Activated CD4-positive, alpha-beta T cell treated with anti-CD3 and anti-CD28 coated beads, Interleukin-2, Interleukin-4, amounts not matched to agents 100 ng/mL and 50 ng/mL, durations not matched to agents 16 hours and 8 hours (primary cell): ENCODE data around the gene RNLS.
"Not testable (repeated sequence)": the region's sequence is repeated elsewhere in the genome, so short reads cannot be mapped to it uniquely, and the experiment has no call there.

Experiments
- DNase-seq: peaks from one replicate; pipeline ENCODE4 v3.0.0-alpha.2; 2020; ENCODE audit warnings: low spot score

RNLS gene

GRCh38 chr10:88523739-88524400, 59.2 kb downstream of the RNLS start:
- no peak for DNase-seq

DNA sequence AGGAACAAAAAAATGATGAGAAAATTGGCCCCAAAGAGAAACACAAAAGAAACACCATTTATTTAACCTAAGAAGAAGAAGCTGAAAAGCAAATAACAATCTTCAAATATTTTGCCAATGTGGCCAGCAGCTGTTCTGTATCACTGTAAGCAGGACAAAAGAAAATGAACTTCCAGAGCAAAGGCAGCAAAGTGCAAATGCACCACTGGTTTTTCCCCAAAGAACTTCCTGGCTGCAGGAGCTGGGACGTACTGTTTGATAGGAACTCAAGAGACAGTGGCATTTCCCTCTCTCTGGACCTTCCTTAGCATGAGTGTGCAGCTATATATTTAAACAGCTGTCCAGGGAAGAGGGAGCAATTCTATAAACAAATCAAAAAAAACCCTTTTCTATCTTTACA, 60.4 kb downstream of the RNLS start:
- DNase-seq, result no peak

DNA sequence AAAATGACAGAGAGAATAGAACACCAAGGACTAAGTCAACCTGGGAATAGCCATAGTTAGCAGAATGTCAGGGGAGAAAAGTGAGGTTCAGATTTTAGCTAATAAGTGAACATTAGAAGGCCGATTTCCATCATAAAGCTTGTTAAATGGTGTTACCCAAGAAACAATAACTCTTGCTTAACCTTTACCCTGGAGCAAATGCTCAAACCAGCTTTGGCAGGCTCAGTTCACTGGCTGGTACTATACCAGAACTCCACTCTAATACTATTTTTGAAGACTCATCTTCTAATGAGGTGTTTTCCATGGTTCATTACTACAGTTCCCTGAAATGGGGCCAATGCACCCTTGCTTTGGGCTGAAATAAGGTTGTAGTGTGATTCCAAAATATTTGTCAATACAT, 61.3 kb downstream of the RNLS start:
- no peak for DNase-seq

GRCh38 chr10:88515235-88515634, 67.9 kb downstream of the RNLS start:
- no peak for DNase-seq

- DNase-seq, result no peak
Observed at GRCh38 chr10:88512599-88512998, 70.5 kb downstream of the RNLS start.

- DNase-seq, result no peak
Observed at GRCh38 chr10:88508796-88509195, 74.3 kb downstream of the RNLS start.

- DNase-seq, result no peak
Observed at GRCh38 chr10:88507826-88508453, 75.2 kb downstream of the RNLS start.

DNA sequence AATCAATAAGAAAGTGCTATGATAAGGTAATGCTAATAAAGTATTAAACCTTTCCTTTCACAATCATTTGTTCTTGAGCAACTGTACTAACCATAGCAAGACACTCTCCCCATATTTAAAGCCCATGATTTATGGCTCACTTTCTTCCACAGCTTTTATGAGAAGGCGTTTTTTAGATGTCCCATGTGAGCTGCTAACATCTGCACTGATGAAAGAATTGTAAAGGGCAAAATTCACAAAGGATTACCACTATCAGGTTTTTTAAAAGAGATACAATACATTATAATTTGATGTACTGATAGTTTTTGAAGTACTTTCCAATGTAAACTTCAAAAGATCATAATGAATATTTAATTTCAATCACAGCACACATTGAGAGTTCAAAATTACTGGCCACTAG, 75.7 kb downstream of the RNLS start:
- DNase-seq, result no peak

DNA sequence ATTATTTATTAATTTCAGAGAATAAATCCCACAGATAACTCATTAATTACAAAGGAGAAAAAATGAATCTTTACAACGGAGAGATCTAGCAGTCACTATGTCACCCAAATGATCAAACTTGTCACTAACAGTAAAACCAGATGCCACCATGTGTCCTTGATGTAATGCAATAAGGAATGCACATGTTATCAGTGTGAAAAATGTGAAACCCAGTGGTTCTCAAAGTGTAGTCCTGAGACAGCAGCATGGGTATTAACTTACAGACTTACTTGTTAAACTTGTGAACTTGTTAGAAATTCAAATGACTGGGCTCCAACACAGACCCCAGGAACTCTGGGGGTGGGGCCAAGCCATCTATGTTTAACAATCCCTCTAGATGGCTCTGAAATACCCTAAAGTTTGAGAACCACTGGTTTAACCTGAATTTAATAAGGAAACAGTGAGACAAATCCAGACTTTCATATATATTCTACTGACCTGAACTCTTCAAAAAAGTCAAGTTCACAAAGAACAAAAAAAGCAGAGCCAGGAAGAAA, 77.4 kb downstream of the RNLS start:
- DNase-seq, result no peak

DNA sequence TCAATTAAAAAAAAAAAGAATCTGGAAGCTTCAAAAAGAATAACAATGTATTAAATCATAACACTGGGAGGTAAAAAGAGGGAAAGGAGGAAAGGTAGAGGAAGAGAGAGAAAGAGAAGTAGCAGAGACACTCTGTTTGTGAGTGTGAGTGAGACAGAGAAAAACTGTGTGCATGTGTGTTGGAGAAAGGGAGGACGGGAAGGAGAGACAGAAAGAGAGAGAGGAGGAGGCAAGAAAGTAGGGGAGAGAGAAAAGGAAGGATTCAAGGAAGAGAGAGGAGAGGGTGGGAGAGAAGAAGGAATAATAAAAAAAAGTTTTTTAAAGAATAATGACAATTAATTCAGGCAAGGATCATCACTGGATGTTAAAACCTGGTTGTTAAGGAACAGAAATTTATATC, 77.9 kb downstream of the RNLS start:
- no peak for DNase-seq

DNA sequence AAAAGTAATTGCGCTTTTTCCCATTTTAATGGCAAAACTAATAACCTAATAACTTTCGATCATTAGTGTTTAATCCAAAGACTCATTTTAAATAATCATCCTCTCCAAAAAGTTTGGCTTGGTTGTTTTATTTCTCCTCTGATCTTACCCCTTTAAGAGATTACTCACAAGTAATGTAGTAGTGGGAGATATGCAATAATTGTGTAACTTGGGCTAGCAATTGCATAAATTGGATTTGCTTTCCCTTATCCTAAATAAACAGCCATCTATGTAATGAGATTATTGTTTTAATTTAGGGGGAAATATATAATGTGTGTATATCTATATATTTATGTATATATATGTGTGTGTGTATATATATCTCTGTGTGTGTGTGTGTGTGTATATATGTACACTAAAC, 82.5 kb downstream of the RNLS start:
- no peak for DNase-seq

DNA sequence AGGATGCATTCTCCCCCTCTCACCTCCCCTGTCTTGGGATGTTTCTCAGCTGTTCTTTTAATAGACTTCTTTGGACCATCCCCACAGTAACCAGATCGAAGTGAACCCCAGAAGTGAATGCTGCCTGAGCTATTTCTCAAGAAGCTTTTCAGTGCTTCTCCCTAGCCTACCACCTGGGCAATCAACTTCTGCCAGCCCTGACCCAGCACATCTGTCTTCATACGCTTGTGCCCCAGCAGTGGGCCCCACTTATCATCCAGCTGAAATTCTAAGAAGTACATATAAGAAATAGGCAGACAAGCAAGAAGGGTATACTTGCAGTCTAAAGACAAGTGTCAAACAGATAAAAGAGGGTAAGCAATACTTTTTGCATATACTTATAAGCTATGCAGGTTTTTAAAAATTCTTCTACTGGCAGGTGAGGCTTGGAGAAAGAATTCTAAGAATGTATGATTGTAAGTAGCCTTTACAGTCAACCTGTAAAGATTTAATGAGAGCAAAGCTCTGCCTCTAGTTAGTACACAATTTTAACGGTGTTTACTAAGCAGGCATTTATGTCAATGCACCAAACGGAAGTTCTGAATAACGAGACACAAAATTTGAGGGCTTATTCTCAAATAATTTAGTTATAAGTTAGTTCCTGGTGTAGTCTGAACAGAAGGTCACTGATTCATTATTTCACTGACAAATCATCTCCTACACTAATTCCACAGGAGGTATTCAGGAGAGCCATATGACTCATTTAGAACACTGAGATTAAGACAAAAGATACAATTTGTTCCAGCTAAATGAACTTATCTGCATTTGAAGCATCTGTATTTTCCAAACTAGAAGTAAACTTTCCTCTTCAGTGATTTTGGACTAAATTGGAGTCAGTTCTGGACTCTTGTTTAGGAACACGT, 83.3 kb downstream of the RNLS start:
- DNase-seq, result no peak

GRCh38 chr10:88497913-88498312, 85.2 kb downstream of the RNLS start:
- DNase-seq, result no peak

GRCh38 chr10:88494537-88494936, 88.6 kb downstream of the RNLS start:
- DNase-seq, result no peak

DNA sequence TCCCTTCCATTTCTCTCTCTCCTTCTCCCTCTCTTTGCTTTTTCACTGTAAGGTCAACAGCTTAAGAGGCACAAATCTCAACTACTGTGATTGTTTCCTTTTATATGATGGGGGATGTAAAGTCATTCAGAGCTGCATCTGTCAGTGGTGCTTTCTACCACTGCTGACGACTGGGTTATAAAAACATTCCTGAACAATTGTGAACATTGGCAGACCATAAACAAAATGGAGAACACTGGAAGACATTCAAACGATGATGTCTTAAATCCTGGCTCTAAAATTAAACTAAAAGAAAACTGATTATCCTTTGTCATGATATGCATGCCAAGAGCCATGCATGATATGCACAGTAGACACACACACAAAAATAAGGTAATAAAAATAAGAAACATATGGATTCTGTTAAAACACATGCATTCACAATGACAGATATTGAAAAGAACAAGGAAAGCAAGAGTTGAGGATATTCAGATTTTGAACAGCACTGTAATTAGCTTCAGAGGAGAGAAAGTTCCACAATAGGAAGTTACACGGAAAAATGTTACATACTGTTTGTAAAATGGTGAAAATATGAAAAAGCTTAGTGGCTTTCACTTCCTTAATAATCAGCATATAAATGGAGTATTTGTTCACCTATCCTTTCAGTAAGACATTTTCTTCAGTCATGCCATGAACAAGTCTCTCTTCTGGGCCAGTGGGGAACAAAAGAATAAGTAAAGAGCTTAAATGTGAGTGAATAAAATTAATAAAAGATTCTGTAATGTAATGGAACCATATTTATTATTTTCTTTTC, 89.2 kb downstream of the RNLS start:
- no peak for DNase-seq

DNA sequence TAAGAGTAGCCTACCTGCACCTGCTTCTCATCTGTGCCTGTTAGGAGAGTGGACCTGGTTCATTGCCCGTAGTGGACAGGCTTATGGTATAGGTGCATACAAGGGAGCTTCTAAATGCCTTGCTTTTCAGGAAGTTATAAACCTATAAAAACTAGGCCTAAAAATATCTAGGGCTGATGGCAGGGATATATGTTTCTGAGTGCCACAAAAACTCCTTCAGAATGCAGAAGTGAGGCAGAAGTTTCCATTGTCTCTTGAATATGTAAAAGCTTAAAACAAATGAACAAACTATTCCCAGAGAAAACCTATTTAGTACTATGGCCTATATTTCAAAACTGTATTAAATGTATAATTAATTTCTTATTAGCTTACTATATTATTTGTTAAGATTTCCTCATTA, 91.8 kb downstream of the RNLS start:
- DNase-seq, result no peak

GRCh38 chr10:88490231-88490980, 92.7 kb downstream of the RNLS start:
- no peak for DNase-seq

DNA sequence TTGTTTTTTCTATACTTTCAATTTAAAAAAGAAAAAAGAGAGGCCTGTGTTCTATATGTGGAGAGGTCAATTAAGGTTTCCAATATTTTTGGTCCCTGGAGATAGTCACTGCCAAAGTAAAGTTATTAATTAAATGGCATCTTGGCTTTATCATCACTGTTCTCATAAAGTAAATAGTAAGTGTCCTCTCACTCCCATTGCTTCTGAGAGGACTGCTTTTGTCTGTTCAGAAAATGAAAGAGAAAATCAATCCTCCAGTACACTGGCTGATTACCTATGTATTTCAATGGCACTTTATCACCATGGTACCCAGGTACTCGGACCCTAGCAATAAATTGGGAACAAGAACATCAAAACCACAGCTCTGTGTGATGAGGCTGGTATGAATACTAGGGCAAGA, 94.0 kb downstream of the RNLS start:
- DNase-seq, result no peak

- not testable (repeated sequence) for DNase-seq
Observed at GRCh38 chr10:88486816-88487215, 96.3 kb downstream of the RNLS start.

DNA sequence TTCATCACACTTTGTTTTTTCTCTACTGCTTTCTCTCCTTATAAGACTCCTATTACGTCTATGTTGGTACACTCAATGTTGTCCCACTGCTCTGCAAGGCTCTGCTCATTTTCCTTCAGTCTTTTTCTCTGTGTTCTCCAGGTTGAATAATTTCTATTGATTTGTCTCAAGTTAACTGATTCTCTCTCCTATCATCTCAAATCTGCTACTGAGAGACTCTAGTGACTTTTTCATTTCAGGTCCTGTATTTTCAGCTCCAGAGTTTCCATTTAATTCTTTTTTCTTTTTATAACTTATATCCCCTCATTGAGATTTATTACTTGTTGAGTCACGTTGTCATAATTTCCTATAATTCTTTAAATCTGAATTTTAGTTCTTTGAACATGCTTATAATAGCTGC, 100.9 kb downstream of the RNLS start:
- DNase-seq, result no peak

DNA sequence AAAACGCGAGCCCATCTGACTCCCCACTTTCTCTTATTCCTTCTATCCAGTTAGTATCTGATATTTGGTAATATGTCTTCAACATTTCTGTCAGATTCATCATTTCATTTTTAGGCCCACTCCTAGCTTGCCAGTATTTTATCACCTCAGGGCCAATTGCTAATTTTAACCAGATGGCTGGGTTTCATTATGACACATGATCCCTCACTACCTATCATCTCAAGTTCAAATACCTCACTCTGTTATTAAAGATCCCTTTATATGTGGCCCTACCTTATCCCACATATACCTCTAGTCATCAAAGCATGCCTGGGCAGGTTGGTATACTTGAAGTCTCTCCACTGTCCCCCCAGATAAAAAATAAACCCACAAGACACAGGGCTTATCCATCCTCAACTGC, 104.9 kb downstream of the RNLS start:
- DNase-seq, result no peak
